K562 (cell line): ENCODE measurements around the gene CHRM1.

Source experiments
- CBFB ChIP-seq: sonication (generic); formaldehyde crosslinking; IDR thresholded peaks from 2 replicates; pipeline ENCODE4 v1.4.0; 2020; ENCODE audit warnings: mild to moderate bottlenecking, missing genetic modification reagents
- DIDO1 ChIP-seq: fragments of 450-650 bp; IDR thresholded peaks from 2 replicates; pipeline ENCODE4 v1.6.1; 2016; ENCODE audit warnings: low read depth, missing biosample characterization, missing genetic modification characterization
- DPF2 ChIP-seq: fragments of 450-650 bp; IDR thresholded peaks from 2 replicates; pipeline ENCODE4 v1.6.1; 2016
- JUND ChIP-seq, 2 experiments: IDR thresholded peaks; 2 replicates in 1 of 2; 3 replicates in 1 of 2; pipeline ENCODE4 v1.6.1; 2011; ENCODE audit warnings: borderline replicate concordance in 2 of 2, low read depth in 2 of 2, low read length in 2 of 2, improper control_type of control experiment in 1 of 2, missing biosample characterization in 1 of 2, missing genetic modification characterization in 1 of 2, missing genetic modification reagents in 1 of 2
- RBM22 ChIP-seq: fragments of 200-400 bp; formaldehyde crosslinking; IDR thresholded peaks from 2 replicates; pipeline ENCODE4 v1.6.1; 2018; ENCODE audit warnings: low read length, low read depth; ENCODE audit not compliant: poor library complexity, severe bottlenecking
- ZNF586 ChIP-seq: fragments of 450-650 bp; formaldehyde crosslinking; conservative IDR thresholded peaks from 2 replicates; pipeline ENCODE4 v1.4.0; 2020; ENCODE audit warnings: mild to moderate bottlenecking, moderate library complexity

- TF ChIP-seq RBM22 (no peak), CBFB (CRISPR knock-in tag) (no peak), JUND (IDR thresholded peaks at IDR 0.05; ENCODE audit: borderline replicate concordance, low read depth, low read length) (no peak), JUND (tag; IDR thresholded peaks at IDR 0.05; ENCODE audit: borderline replicate concordance, low read depth, low read length) (0 out of 3 replicates have a peak, but pooled peaks have one; percentile 38), DIDO1 (no peak), DPF2 (no peak), ZNF586 (CRISPR knock-in tag) (no peak)
Observed at GRCh38 chr11:62882788-62883501, 38.2 kb downstream of the CHRM1 start.
